ENCODE results near the gene CDC5L. TPM values are rescaled to one million over a fixed set of nuclear protein-coding genes. Genes with fewer than 3 reads are reported as not detected.

The CDC5L gene
- total RNA-seq, 1 experiment from 2014 or later, result 24.6 TPM

DNA sequence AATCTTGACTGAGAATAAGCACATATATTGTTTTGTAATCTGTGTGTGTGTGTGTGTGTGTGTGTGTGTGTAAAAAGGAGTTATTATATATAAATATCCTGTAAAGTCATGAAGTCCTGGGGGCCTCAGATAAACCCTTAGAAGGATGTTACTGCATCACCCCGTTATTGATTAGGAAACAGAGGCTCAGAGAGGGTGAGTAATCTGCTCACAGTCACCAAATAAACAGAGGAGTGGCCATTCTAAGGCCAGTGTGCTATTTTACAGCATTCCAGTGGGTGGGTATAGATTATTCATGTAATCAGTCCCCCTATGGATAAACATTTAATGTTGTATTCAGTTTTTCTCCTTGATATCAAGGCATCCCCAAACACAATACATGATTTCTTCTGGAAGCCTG, 87.1 kb downstream of the CDC5L start:
- Histone ChIP-seq H2AFZ (ENCODE audit: low read depth, low read length, poor library complexity, severe bottlenecking) (no peak overlapping the region), H3K27me3 (ENCODE audit: insufficient read depth, low read length) (no peaks in the 10 kb centered on the region), H3K4me2 (ENCODE audit: low read length) (no peak overlapping the region), H3K9ac (ENCODE audit: low read length) (no peak overlapping the region), H4K20me1 (ENCODE audit: insufficient read depth) (no peaks in the 10 kb centered on the region), H3K79me2 (ENCODE audit: insufficient read depth, low read length) (no peaks in the 10 kb centered on the region), H3K36me3 (ENCODE audit: control insufficient read depth in 1 of 2, insufficient read depth in 2 of 2, low read length in 2 of 2) (no peaks in the 10 kb centered on the region), H3K4me3 (replicated peaks in 1 of 2; ENCODE audit: low read depth in 1 of 2, low read length in 2 of 2) (no peak overlapping the region), H3K27ac (ENCODE audit: low read depth, low read length) (no peak overlapping the region), H3K9me2 (ENCODE audit: insufficient read depth) (no peaks in the 10 kb centered on the region), H3K4me1 (ENCODE audit: control insufficient read depth in 1 of 2, insufficient read depth in 2 of 2, low read length in 2 of 2) (peaks cover 5 to 17% of the 10 kb centered on the region in 2 experiments; a peak in 3 of 4 replicates), H3K9me3 (ENCODE audit: control insufficient read depth in 1 of 2, insufficient read depth in 1 of 2, low read depth in 1 of 2, low read length in 2 of 2) (no peaks in the 10 kb centered on the region)
- ChIA-PET CTCF (interaction anchor here (0.6 to 2.6 kb wide), 17 partner anchors 8 to 1460 kb away, joined by 3 to 60 read pairs (median 10); no protein-coding TSS in a partner anchor), POLR2A (interaction anchor here (1.2 kb wide), 1 partner anchor 16 kb away, joined by 6 read pairs; no protein-coding TSS in a partner anchor), RAD21 (ENCODE audit: low non-redundant PET in 1 of 2, low total read pairs in 2 of 2, uncharacterized antibody in 2 of 2, unreplicated experiment in 2 of 2) (interaction anchor here (1.0 to 1.9 kb wide), 3 partner anchors 20 to 1240 kb away, joined by 3 to 9 read pairs (median 4); no protein-coding TSS in a partner anchor)
- TF ChIP-seq CEBPB (IDR thresholded peaks at IDR 0.05; ENCODE audit: low read depth), result no peak
- TF ChIP-seq EZH2 (IDR thresholded peaks at IDR 0.05), result no peak
- no peak for TF ChIP-seq FOSL1 (IDR thresholded peaks at IDR 0.05; ENCODE audit: low read depth)
- no peak for TF ChIP-seq POLR2A (IDR thresholded peaks at IDR 0.05; ENCODE audit: borderline replicate concordance, extremely low read depth, insufficient read depth, insufficient read length)
- TF ChIP-seq JUND (IDR thresholded peaks at IDR 0.05), result no peak
- no peak for TF ChIP-seq ZNF274 (IDR thresholded peaks at IDR 0.05; ENCODE audit: low read depth, low read length)
- TF ChIP-seq ZFX (IDR thresholded peaks at IDR 0.05), result no peak
- TF ChIP-seq ELF1 (IDR thresholded peaks at IDR 0.05; ENCODE audit: borderline replicate concordance, low read depth), result no peak
- no peak for TF ChIP-seq POLR2AphosphoS5 (IDR thresholded peaks at IDR 0.05; ENCODE audit: low read depth, low read length)
- no peak for ATAC-seq
- BruUV-seq (replicated peaks), result no TSS peak
- intact Hi-C loops (cut with micrococcal nuclease), result loop anchor here (1.0 to 10.0 kb wide), 7 partner anchors 120 to 1933 kb away; no protein-coding TSS in a partner anchor
- DNase-seq (ENCODE audit: low read depth, low spot score), result no peak

DNA sequence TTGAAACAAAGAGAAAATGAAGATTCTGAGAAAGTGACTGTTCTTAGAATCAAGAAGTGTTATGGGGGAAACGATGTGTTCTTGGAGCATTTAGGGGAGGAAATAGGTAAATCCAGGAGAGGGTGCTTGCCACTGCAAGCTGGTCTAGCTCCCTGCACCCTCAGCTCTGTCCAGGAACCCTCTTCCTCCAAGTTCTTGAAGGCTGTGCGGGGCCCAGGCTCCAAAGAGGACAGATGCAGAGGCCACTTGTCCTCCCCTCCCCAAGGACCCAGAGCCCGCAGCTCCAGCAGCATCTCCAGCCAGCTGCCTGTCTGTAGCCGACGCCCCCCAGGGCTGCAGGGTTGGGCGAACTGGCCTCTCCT, 87.9 kb downstream of the CDC5L start:
- TF ChIP-seq EZH2 (IDR thresholded peaks at IDR 0.05), result no peak
- TF ChIP-seq, protein P1, sequence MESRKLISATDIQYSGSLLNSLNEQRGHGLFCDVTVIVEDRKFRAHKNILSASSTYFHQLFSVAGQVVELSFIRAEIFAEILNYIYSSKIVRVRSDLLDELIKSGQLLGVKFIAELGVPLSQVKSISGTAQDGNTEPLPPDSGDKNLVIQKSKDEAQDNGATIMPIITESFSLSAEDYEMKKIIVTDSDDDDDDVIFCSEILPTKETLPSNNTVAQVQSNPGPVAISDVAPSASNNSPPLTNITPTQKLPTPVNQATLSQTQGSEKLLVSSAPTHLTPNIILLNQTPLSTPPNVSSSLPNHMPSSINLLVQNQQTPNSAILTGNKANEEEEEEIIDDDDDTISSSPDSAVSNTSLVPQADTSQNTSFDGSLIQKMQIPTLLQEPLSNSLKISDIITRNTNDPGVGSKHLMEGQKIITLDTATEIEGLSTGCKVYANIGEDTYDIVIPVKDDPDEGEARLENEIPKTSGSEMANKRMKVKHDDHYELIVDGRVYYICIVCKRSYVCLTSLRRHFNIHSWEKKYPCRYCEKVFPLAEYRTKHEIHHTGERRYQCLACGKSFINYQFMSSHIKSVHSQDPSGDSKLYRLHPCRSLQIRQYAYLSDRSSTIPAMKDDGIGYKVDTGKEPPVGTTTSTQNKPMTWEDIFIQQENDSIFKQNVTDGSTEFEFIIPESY (IDR thresholded peaks at IDR 0.05; ENCODE audit: extremely low read depth, insufficient replicate concordance, low read length), result no peak
- TF ChIP-seq YY1 (IDR thresholded peaks at IDR 0.05; ENCODE audit: extremely low read depth, insufficient replicate concordance, low read depth, low read length), result no peak
- no peak for TF ChIP-seq POLR2AphosphoS5 (IDR thresholded peaks at IDR 0.05; ENCODE audit: low read depth, low read length)
- TF ChIP-seq TCF7L2 (IDR thresholded peaks at IDR 0.05; ENCODE audit: borderline replicate concordance, extremely low read depth, insufficient read depth, insufficient read length), result no peak
- TF ChIP-seq CBX3 (IDR thresholded peaks at IDR 0.05; ENCODE audit: low read depth), result no peak
- TF ChIP-seq, protein P2, sequence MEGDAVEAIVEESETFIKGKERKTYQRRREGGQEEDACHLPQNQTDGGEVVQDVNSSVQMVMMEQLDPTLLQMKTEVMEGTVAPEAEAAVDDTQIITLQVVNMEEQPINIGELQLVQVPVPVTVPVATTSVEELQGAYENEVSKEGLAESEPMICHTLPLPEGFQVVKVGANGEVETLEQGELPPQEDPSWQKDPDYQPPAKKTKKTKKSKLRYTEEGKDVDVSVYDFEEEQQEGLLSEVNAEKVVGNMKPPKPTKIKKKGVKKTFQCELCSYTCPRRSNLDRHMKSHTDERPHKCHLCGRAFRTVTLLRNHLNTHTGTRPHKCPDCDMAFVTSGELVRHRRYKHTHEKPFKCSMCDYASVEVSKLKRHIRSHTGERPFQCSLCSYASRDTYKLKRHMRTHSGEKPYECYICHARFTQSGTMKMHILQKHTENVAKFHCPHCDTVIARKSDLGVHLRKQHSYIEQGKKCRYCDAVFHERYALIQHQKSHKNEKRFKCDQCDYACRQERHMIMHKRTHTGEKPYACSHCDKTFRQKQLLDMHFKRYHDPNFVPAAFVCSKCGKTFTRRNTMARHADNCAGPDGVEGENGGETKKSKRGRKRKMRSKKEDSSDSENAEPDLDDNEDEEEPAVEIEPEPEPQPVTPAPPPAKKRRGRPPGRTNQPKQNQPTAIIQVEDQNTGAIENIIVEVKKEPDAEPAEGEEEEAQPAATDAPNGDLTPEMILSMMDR (IDR thresholded peaks at IDR 0.05 in 2 of 3, conservative IDR thresholded peaks at IDR 0.05 in 1 of 3; ENCODE audit: borderline replicate concordance in 1 of 3, insufficient read depth in 1 of 3, low read depth in 2 of 3, low read length in 2 of 3), result no peak
- no peak for TF ChIP-seq RAD21 (IDR thresholded peaks at IDR 0.05; ENCODE audit: low read depth)
- no peak for TF ChIP-seq CEBPB (IDR thresholded peaks at IDR 0.05; ENCODE audit: low read depth)
- TF ChIP-seq EGR1 (IDR thresholded peaks at IDR 0.05; ENCODE audit: low read depth), result no peak
- Histone ChIP-seq H3K9ac (ENCODE audit: low read length) (no peak overlapping the region), H4K20me1 (ENCODE audit: insufficient read depth) (no peaks in the 10 kb centered on the region), H3K4me1 (ENCODE audit: control insufficient read depth in 1 of 2, insufficient read depth in 2 of 2, low read length in 2 of 2) (peaks cover 3 to 12% of the 10 kb centered on the region in 2 experiments; a peak in 3 of 4 replicates), H3K9me3 (ENCODE audit: control insufficient read depth in 1 of 2, insufficient read depth in 1 of 2, low read depth in 1 of 2, low read length in 2 of 2) (no peaks in the 10 kb centered on the region), H3K9me2 (ENCODE audit: insufficient read depth) (no peaks in the 10 kb centered on the region), H3K4me2 (ENCODE audit: low read length) (peak overlapping the region; percentile 61), H3K36me3 (ENCODE audit: control insufficient read depth in 1 of 2, insufficient read depth in 2 of 2, low read length in 2 of 2) (no peaks in the 10 kb centered on the region), H3K27me3 (ENCODE audit: insufficient read depth, low read length) (no peaks in the 10 kb centered on the region), H3K79me2 (ENCODE audit: insufficient read depth, low read length) (no peaks in the 10 kb centered on the region), H3K4me3 (replicated peaks in 1 of 2; ENCODE audit: low read depth in 1 of 2, low read length in 2 of 2) (no peak overlapping the region), H3K27ac (ENCODE audit: low read depth, low read length) (no peak overlapping the region), H2AFZ (ENCODE audit: low read depth, low read length, poor library complexity, severe bottlenecking) (no peak overlapping the region)
- CTCF ChIA-PET, result interaction anchor here (0.6 to 2.6 kb wide), 52 partner anchors 9 to 1459 kb away, joined by 3 to 60 read pairs (median 4); partner anchors contain the start of gene SUPT3H
- ATAC-seq (peak; percentile 56), DNase-seq (ENCODE audit: low read depth, low spot score) (no peak)
- intact Hi-C loops (cut with micrococcal nuclease), result loop anchor here (1.0 to 10.0 kb wide), 7 partner anchors 119 to 1932 kb away; no protein-coding TSS in a partner anchor
- POLR2A ChIA-PET, result interaction anchor here (0.8 to 1.2 kb wide), 3 partner anchors 15 to 1447 kb away, joined by 3 to 6 read pairs (median 3); no protein-coding TSS in a partner anchor
- RAD21 ChIA-PET (ENCODE audit: low non-redundant PET in 1 of 2, low total read pairs in 2 of 2, uncharacterized antibody in 2 of 2, unreplicated experiment in 2 of 2), result interaction anchor here (0.7 to 1.9 kb wide), 15 partner anchors 19 to 1447 kb away, joined by 3 to 11 read pairs (median 3); no protein-coding TSS in a partner anchor
- no TSS peak for BruUV-seq (replicated peaks)
